GM23248 (cell line): ENCODE results near the gene CRB2.

Experiments used
- EZH2 ChIP-seq: fragments of 200-600 bp; sonication (generic); IDR thresholded peaks from 2 replicates; pipeline ENCODE4 v1.6.1; 2018; ENCODE audit warnings: antibody characterized with exemption, mild to moderate bottlenecking; ENCODE audit not compliant: insufficient read depth, poor library complexity, severe bottlenecking
- EZH2phosphoT487 ChIP-seq: fragments of 200-600 bp; sonication (generic); IDR thresholded peaks from 2 replicates; pipeline ENCODE4 v1.6.1; 2018; ENCODE audit warnings: antibody characterized with exemption, moderate library complexity, mild to moderate bottlenecking, low read depth; ENCODE audit not compliant: insufficient read depth

DNA sequence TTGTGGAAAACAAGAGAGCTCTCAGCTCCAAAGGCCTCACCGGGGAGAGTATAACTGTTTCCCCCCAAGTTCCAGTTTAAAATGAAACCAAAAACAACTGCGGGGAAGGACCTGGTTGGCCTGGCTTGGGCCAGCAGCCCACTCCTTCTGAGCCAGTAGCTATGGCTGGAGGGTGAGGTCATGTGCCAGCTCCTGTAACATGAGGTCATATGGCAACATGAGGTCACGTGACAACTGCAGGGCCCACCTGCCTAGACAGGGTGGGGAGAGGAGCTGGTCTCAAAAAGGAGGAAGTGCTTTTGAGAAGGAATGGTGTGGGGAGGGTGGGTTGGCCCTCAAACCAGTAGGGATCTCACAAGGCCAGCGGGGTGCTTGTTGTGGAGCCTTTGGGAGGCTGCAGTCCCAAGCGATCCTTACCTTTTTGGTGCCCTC is 29.3 kb upstream of the CRB2 start:
- TF ChIP-seq EZH2 (no peak), EZH2phosphoT487 (no peak)
